Measurements from ENCODE around the gene BCL2L14.

- no peak for TF ChIP-seq CTCF (IDR thresholded peaks at IDR 0.05; ENCODE audit: poor library complexity)
- no peak for TF ChIP-seq EZH2 (IDR thresholded peaks at IDR 0.05; ENCODE audit: borderline replicate concordance)
These were observed 62.5 kb downstream of the BCL2L14 start for GRCh38 chr12:12133259-12133658.

Data from hepatocyte (in vitro differentiated cells).